ENCODE measurements around the gene GATAD2B.

GATAD2B gene

DNA sequence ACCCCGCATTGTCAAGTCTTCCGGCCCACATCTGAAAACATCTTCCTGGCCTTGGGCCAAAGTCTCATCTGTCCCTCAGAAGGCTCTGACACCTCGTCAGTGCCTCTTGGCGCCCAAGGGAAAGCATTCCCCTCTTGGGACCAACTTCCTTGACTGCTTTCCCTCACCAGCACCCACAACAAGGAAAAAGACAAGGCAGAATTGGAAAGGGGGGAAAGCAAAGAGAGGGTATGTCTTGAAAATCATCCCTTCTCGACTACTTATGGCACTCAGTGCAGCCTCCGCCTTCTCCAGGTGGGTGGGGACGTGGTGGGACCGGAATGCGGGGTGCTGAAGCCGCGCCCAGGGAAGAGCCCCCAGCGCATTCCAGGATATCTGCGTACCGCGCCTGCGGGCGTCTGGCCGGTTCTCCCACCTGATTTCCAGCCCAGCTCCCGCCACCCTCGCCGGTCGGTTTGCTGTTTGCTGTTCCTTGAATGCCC is 41.1 kb upstream of the GATAD2B start (continued):
- TF ChIP-seq, protein P1, sequence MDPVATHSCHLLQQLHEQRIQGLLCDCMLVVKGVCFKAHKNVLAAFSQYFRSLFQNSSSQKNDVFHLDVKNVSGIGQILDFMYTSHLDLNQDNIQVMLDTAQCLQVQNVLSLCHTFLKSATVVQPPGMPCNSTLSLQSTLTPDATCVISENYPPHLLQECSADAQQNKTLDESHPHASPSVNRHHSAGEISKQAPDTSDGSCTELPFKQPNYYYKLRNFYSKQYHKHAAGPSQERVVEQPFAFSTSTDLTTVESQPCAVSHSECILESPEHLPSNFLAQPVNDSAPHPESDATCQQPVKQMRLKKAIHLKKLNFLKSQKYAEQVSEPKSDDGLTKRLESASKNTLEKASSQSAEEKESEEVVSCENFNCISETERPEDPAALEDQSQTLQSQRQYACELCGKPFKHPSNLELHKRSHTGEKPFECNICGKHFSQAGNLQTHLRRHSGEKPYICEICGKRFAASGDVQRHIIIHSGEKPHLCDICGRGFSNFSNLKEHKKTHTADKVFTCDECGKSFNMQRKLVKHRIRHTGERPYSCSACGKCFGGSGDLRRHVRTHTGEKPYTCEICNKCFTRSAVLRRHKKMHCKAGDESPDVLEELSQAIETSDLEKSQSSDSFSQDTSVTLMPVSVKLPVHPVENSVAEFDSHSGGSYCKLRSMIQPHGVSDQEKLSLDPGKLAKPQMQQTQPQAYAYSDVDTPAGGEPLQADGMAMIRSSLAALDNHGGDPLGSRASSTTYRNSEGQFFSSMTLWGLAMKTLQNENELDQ (tag by site-specific recombination; IDR thresholded peaks at IDR 0.05; ENCODE audit: low read depth): no peak
- TF ChIP-seq, protein P2, sequence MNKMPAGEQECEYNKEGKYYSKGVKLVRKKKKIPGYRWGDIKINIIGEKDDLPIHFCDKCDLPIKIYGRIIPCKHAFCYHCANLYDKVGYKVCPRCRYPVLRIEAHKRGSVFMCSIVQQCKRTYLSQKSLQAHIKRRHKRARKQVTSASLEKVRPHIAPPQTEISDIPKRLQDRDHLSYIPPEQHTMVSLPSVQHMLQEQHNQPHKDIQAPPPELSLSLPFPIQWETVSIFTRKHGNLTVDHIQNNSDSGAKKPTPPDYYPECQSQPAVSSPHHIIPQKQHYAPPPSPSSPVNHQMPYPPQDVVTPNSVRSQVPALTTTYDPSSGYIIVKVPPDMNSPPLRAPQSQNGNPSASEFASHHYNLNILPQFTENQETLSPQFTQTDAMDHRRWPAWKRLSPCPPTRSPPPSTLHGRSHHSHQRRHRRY (tag by site-specific recombination; IDR thresholded peaks at IDR 0.05): no peak
- TF ChIP-seq, protein P3, sequence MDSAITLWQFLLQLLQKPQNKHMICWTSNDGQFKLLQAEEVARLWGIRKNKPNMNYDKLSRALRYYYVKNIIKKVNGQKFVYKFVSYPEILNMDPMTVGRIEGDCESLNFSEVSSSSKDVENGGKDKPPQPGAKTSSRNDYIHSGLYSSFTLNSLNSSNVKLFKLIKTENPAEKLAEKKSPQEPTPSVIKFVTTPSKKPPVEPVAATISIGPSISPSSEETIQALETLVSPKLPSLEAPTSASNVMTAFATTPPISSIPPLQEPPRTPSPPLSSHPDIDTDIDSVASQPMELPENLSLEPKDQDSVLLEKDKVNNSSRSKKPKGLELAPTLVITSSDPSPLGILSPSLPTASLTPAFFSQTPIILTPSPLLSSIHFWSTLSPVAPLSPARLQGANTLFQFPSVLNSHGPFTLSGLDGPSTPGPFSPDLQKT (IDR thresholded peaks at IDR 0.05; ENCODE audit: borderline replicate concordance, low read depth, low read length): no peak
- TF ChIP-seq BCL11A (tag by site-specific recombination; IDR thresholded peaks at IDR 0.05; ENCODE audit: low read depth): no peak
- TF ChIP-seq ZNF623 (tag by site-specific recombination; IDR thresholded peaks at IDR 0.05): 0 out of 2 replicates have a peak, but pooled peaks have one; percentile 15
- no peak for TF ChIP-seq ZNF19 (tag by site-specific recombination; IDR thresholded peaks at IDR 0.05; ENCODE audit: low read depth)
- no peak for TF ChIP-seq ZNF138 (tag by site-specific recombination; IDR thresholded peaks at IDR 0.05; ENCODE audit: borderline replicate concordance)
- peak; percentile 98 for TF ChIP-seq ZNF341 (tag by site-specific recombination; IDR thresholded peaks at IDR 0.05; ENCODE audit: low read depth)
- TF ChIP-seq, protein P4, sequence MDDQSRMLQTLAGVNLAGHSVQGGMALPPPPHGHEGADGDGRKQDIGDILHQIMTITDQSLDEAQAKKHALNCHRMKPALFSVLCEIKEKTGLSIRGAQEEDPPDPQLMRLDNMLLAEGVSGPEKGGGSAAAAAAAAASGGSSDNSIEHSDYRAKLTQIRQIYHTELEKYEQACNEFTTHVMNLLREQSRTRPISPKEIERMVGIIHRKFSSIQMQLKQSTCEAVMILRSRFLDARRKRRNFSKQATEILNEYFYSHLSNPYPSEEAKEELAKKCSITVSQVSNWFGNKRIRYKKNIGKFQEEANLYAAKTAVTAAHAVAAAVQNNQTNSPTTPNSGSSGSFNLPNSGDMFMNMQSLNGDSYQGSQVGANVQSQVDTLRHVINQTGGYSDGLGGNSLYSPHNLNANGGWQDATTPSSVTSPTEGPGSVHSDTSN (CRISPR knock-in tag; IDR thresholded peaks at IDR 0.05): no peak
- TF ChIP-seq, protein P5, sequence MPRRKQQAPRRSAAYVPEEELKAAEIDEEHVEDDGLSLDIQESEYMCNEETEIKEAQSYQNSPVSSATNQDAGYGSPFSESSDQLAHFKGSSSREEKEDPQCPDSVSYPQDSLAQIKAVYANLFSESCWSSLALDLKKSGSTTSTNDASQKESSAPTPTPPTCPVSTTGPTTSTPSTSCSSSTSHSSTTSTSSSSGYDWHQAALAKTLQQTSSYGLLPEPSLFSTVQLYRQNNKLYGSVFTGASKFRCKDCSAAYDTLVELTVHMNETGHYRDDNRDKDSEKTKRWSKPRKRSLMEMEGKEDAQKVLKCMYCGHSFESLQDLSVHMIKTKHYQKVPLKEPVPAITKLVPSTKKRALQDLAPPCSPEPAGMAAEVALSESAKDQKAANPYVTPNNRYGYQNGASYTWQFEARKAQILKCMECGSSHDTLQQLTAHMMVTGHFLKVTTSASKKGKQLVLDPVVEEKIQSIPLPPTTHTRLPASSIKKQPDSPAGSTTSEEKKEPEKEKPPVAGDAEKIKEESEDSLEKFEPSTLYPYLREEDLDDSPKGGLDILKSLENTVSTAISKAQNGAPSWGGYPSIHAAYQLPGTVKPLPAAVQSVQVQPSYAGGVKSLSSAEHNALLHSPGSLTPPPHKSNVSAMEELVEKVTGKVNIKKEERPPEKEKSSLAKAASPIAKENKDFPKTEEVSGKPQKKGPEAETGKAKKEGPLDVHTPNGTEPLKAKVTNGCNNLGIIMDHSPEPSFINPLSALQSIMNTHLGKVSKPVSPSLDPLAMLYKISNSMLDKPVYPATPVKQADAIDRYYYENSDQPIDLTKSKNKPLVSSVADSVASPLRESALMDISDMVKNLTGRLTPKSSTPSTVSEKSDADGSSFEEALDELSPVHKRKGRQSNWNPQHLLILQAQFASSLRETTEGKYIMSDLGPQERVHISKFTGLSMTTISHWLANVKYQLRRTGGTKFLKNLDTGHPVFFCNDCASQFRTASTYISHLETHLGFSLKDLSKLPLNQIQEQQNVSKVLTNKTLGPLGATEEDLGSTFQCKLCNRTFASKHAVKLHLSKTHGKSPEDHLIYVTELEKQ (tag by site-specific recombination; IDR thresholded peaks at IDR 0.05; ENCODE audit: borderline replicate concordance): 0 out of 2 replicates have a peak, but pooled peaks have one; percentile 1
- no peak for TF ChIP-seq SCRT2 (tag by site-specific recombination; IDR thresholded peaks at IDR 0.05)
- TF ChIP-seq, protein P6, sequence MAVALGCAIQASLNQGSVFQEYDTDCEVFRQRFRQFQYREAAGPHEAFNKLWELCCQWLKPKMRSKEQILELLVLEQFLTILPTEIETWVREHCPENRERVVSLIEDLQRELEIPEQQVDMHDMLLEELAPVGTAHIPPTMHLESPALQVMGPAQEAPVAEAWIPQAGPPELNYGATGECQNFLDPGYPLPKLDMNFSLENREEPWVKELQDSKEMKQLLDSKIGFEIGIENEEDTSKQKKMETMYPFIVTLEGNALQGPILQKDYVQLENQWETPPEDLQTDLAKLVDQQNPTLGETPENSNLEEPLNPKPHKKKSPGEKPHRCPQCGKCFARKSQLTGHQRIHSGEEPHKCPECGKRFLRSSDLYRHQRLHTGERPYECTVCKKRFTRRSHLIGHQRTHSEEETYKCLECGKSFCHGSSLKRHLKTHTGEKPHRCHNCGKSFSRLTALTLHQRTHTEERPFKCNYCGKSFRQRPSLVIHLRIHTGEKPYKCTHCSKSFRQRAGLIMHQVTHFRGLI (tag by site-specific recombination; IDR thresholded peaks at IDR 0.05): no peak
- no peak for TF ChIP-seq ZNF654 (tag by site-specific recombination; IDR thresholded peaks at IDR 0.05; ENCODE audit: low read depth)
- TF ChIP-seq, protein P7, sequence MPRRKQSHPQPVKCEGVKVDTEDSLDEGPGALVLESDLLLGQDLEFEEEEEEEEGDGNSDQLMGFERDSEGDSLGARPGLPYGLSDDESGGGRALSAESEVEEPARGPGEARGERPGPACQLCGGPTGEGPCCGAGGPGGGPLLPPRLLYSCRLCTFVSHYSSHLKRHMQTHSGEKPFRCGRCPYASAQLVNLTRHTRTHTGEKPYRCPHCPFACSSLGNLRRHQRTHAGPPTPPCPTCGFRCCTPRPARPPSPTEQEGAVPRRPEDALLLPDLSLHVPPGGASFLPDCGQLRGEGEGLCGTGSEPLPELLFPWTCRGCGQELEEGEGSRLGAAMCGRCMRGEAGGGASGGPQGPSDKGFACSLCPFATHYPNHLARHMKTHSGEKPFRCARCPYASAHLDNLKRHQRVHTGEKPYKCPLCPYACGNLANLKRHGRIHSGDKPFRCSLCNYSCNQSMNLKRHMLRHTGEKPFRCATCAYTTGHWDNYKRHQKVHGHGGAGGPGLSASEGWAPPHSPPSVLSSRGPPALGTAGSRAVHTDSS (tag by site-specific recombination; IDR thresholded peaks at IDR 0.05): no peak
- TF ChIP-seq, protein P8, sequence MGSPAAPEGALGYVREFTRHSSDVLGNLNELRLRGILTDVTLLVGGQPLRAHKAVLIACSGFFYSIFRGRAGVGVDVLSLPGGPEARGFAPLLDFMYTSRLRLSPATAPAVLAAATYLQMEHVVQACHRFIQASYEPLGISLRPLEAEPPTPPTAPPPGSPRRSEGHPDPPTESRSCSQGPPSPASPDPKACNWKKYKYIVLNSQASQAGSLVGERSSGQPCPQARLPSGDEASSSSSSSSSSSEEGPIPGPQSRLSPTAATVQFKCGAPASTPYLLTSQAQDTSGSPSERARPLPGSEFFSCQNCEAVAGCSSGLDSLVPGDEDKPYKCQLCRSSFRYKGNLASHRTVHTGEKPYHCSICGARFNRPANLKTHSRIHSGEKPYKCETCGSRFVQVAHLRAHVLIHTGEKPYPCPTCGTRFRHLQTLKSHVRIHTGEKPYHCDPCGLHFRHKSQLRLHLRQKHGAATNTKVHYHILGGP (tag by site-specific recombination; IDR thresholded peaks at IDR 0.05): no peak
- TF ChIP-seq ZBTB7A (tag by site-specific recombination; IDR thresholded peaks at IDR 0.05; ENCODE audit: low read depth): no peak
- peak; percentile 47; the same call in 1 of the 2 replicates for TF ChIP-seq ZSCAN16 (tag by site-specific recombination; IDR thresholded peaks at IDR 0.05)
- no peak for TF ChIP-seq ZNF677 (tag by site-specific recombination; IDR thresholded peaks at IDR 0.05)
- peak; percentile 50; the same call in 1 of the 2 replicates for TF ChIP-seq ZNF561 (tag by site-specific recombination; IDR thresholded peaks at IDR 0.05; ENCODE audit: borderline replicate concordance)
- TF ChIP-seq SP7 (tag by site-specific recombination; IDR thresholded peaks at IDR 0.05): no peak
- no peak for TF ChIP-seq ZNF776 (tag by site-specific recombination; IDR thresholded peaks at IDR 0.05; ENCODE audit: borderline replicate concordance)
- TF ChIP-seq, protein P9, sequence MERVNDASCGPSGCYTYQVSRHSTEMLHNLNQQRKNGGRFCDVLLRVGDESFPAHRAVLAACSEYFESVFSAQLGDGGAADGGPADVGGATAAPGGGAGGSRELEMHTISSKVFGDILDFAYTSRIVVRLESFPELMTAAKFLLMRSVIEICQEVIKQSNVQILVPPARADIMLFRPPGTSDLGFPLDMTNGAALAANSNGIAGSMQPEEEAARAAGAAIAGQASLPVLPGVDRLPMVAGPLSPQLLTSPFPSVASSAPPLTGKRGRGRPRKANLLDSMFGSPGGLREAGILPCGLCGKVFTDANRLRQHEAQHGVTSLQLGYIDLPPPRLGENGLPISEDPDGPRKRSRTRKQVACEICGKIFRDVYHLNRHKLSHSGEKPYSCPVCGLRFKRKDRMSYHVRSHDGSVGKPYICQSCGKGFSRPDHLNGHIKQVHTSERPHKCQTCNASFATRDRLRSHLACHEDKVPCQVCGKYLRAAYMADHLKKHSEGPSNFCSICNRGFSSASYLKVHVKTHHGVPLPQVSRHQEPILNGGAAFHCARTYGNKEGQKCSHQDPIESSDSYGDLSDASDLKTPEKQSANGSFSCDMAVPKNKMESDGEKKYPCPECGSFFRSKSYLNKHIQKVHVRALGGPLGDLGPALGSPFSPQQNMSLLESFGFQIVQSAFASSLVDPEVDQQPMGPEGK (tag by site-specific recombination; IDR thresholded peaks at IDR 0.05): peak; percentile 85
- no peak for TF ChIP-seq ZNF777 (tag by site-specific recombination; IDR thresholded peaks at IDR 0.05; ENCODE audit: borderline replicate concordance)
